ENCODE data around the gene NEMP1.
A peak's percentile ranks its signal among the peaks of the same experiment; 100 is the strongest.

NEMP1 gene

DNA sequence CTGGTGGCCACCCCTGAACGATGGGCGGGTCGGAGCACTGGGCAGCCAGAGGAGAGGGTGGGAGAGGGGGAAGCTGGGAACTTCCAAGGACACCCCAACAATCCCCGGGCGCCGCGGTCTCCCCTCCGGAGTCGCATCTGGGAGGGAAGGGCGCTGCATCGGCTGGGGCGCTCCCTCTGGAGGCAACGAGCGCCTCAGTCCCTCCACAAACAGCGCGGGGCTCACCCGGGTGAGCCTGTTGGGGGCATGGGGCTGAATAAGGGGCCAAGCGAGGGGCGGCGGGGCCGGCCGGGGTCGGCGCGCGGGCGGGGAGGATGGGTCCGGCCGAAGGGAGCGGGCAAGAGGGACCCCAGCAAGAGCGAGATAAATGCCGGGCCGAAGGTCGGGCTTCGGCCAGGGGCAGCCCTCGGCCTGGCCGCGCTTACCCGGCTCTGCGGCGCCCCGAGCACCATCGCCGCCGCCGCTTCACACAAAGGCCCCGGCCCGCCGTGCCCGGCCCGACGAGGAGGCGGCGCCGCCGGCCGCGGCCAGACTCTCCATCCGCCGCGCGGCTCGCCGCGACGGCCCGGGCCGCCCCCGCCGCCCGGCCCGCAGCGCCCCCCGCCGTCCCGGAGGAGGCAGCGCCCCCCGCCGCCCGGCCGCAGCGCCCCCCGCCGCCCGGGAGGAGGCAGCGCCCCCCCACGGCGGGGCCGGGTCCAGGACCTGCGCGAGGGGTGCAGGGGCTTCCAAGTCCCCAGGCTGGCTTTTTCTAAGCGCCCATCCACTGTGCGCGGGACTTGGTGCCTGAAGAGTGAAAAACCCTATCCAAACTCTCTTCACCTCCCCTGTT, 72.4 kb downstream of the NEMP1 start, which contains the start of gene ZBTB39:
Gene ZBTB39, minus strand, starts transcription at position 567 of the 829 bp plus-strand sequence. CDS start 1,629 bp downstream, outside the sequence.
- WGBS: 1% methylated on average over 36 of the region's 94 CpGs
- no peak within 1 kb of the TSS for H3K27ac ChIP-seq (ENCODE audit: low read length, poor library complexity, severe bottlenecking)
- H3K4me3 ChIP-seq (ENCODE audit: insufficient read depth in 1 of 2, low read depth in 1 of 2, low read length in 2 of 2): peak within 1 kb of the TSS; percentile 76 to 83
- peak within 1 kb of the TSS in 1 of 2 experiments; percentile 80 for H3K14ac ChIP-seq (ENCODE audit: low read length in 2 of 2)
- H4K91ac ChIP-seq (ENCODE audit: low read length): peak within 1 kb of the TSS; percentile 4
- H2AK5ac ChIP-seq (ENCODE audit: low read length, severe bottlenecking): no peak within 1 kb of the TSS
- H2BK5ac ChIP-seq (ENCODE audit: low read depth, low read length, poor library complexity, severe bottlenecking): peak within 1 kb of the TSS; percentile 11
- H3K18ac ChIP-seq (ENCODE audit: low read depth in 1 of 2, low read length in 2 of 2): peak within 1 kb of the TSS; percentile 48 to 54
- peak within 1 kb of the TSS; percentile 74 for H4K8ac ChIP-seq (ENCODE audit: low read length)
- H3K79me1 ChIP-seq (replicated peaks; ENCODE audit: low read length, poor library complexity, severe bottlenecking): peaks cover 40% of the 10 kb centered on the region
- no peaks in the 10 kb centered on the region for H3K27me3 ChIP-seq (ENCODE audit: control insufficient read depth in 1 of 2, insufficient read depth in 1 of 2, low read length in 2 of 2)
- H3K23ac ChIP-seq (ENCODE audit: low read length in 2 of 2): peak within 1 kb of the TSS in 1 of 2 experiments; percentile 87
- H3K4me1 ChIP-seq (ENCODE audit: control insufficient read depth, insufficient read depth, low read depth, low read length): peaks cover 5% of the 10 kb centered on the region
- H3K36me3 ChIP-seq (ENCODE audit: control insufficient read depth in 1 of 2, insufficient read depth in 2 of 2, low read depth in 1 of 2, low read length in 2 of 2): peaks cover 34% of the 10 kb centered on the region in 2 experiments
- H2AFZ ChIP-seq (ENCODE audit: low read depth, low read length): peak within 1 kb of the TSS; percentile 75
- peak within 1 kb of the TSS; percentile 82 for H3K4me2 ChIP-seq (ENCODE audit: low read length, poor library complexity, severe bottlenecking)
- peak within 1 kb of the TSS in 1 of 2 experiments; percentile 59 for H3K4ac ChIP-seq (ENCODE audit: low read depth in 1 of 2, low read length in 2 of 2)
- no peaks in the 10 kb centered on the region for H3K9me3 ChIP-seq (ENCODE audit: control insufficient read depth, low read length)
- DNase-seq: peak; percentile 54
- no peak within 1 kb of the TSS for H2BK12ac ChIP-seq (ENCODE audit: low read length in 2 of 2)
- H2BK15ac ChIP-seq (ENCODE audit: low read depth, poor library complexity, severe bottlenecking): no peak within 1 kb of the TSS
- H3K9ac ChIP-seq (ENCODE audit: low read length): peak within 1 kb of the TSS; percentile 86
- H2BK120ac ChIP-seq (ENCODE audit: low read depth, low read length): peak within 1 kb of the TSS; percentile 79

All from mesenchymal stem cell (in vitro differentiated cells and primary cell).